HCT116 (cell line): ENCODE measurements around the gene SGMS1. TPM values are rescaled to one million over a fixed set of nuclear protein-coding genes. Genes with fewer than 3 reads are reported as not detected.
"Not testable (repeated sequence)": the region's sequence is repeated elsewhere in the genome, so short reads cannot be mapped to it uniquely, and the experiment has no call there.

Experiments
- ATAC-seq: fragments of 200-7000 bp; cut with Tn5 transposase; 2 replicates; pipeline ENCODE4 v1.9.1; 2020; ENCODE audit warnings: mild to moderate bottlenecking, moderate library complexity
- BruUV-seq: library from RNA; stranded (reverse); fragments of 400-500 nt; replicated peaks from 2 replicates; lab custom pipeline; 2021; lab: Mats Ljungman, UMichigan
- CTCF ChIA-PET: fragments of 300-600 bp; sonication (Branson Sonifier 250); formaldehyde crosslinking; loops from one replicate; lab custom pipeline; 2021; ENCODE audit warnings: antibody characterized with exemption; lab: Charles Lee
- POLR2A ChIA-PET: fragments of 300-600, 350-600 bp; sonication (Branson Sonifier 250); formaldehyde crosslinking; loops from one replicate; lab custom pipeline; 2021; ENCODE audit warnings: antibody characterized with exemption; lab: Charles Lee
- RAD21 ChIA-PET, 2 experiments: fragments of 300-600 bp; sonication (Branson Sonifier 250); formaldehyde crosslinking; loops; one replicate each; lab custom pipeline; 2023; ENCODE audit warnings: low total read pairs in 2 of 2; ENCODE audit not compliant: uncharacterized antibody in 2 of 2, unreplicated experiment in 2 of 2, low non-redundant PET in 1 of 2; lab: Charles Lee
- DNase-seq: peaks from one replicate; pipeline ENCODE4 v3.0.0-alpha.2; 2010; ENCODE audit warnings: low read depth, low spot score
- H2AFZ ChIP-seq: fragments of 200-600 bp; shearing (Covaris generic), sonication (generic); 2 replicates; pipeline ENCODE4 v1.6.1; 2017; ENCODE audit warnings: low read depth, mixed run types, mixed read lengths, antibody characterized with exemption, low read length; ENCODE audit not compliant: poor library complexity, severe bottlenecking
- H3K27ac ChIP-seq: 2 replicates; pipeline ENCODE4 v1.5.1; 2012; ENCODE audit warnings: low read depth, low read length
- H3K27me3 ChIP-seq: fragments of 200-600 bp; sonication (generic); 2 replicates; pipeline ENCODE4 v1.6.1; 2016; ENCODE audit warnings: mixed run types, low read length, mixed read lengths; ENCODE audit not compliant: insufficient read depth
- H3K36me3 ChIP-seq, 2 experiments: fragments of 200-500 bp in 1 of 2; fragments of 200-600 bp in 1 of 2; sonication (Bioruptor generic) in 1 of 2; sonication (generic) in 1 of 2; 2 replicates each; pipeline versions ENCODE4 v1.5.1 to v1.6.1; 2014 to 2016; ENCODE audit warnings: low read length in 2 of 2, inconsistent platforms in 1 of 2, mixed read lengths in 1 of 2, mixed run types in 1 of 2; ENCODE audit not compliant: insufficient read depth in 2 of 2, control insufficient read depth in 1 of 2
- H3K4me1 ChIP-seq, 2 experiments: fragments of 200-600 bp in 1 of 2; sonication (generic) in 1 of 2; 2 replicates each; pipeline versions ENCODE4 v1.5.1 to v1.6.1; 2012 to 2017; ENCODE audit warnings: low read length in 2 of 2, inconsistent platforms in 1 of 2, mild to moderate bottlenecking in 1 of 2, mixed read lengths in 1 of 2, mixed run types in 1 of 2, moderate library complexity in 1 of 2; ENCODE audit not compliant: insufficient read depth in 2 of 2, control insufficient read depth in 1 of 2
- H3K4me2 ChIP-seq: fragments of 200-600 bp; sonication (generic); 2 replicates; pipeline ENCODE4 v1.6.1; 2017; ENCODE audit warnings: mixed run types, low read length, mixed read lengths
- H3K4me3 ChIP-seq, 2 experiments: fragments of 200-600 bp in 1 of 2; sonication (generic) in 1 of 2; replicated peaks in 1 of 2; 2 replicates each; pipeline ENCODE4 v1.5.1; 2011 to 2016; ENCODE audit warnings: low read length in 2 of 2, control low read depth in 1 of 2, low read depth in 1 of 2, mild to moderate bottlenecking in 1 of 2, mixed read lengths in 1 of 2, mixed run types in 1 of 2
- H3K79me2 ChIP-seq: fragments of 200-600 bp; sonication (generic); 2 replicates; pipeline ENCODE4 v1.6.1; 2017; ENCODE audit warnings: mild to moderate bottlenecking, mixed run types, low read length, moderate library complexity, mixed read lengths; ENCODE audit not compliant: insufficient read depth
- H3K9ac ChIP-seq: fragments of 200-600 bp; sonication (generic); 2 replicates; pipeline ENCODE4 v1.6.1; 2016; ENCODE audit warnings: low read length, mixed read lengths
- H3K9me2 ChIP-seq: fragments of 200-600 bp; sonication (generic), shearing (Covaris generic); 2 replicates; pipeline ENCODE4 v1.6.1; 2017; ENCODE audit warnings: mixed run types, mild to moderate bottlenecking, moderate library complexity; ENCODE audit not compliant: insufficient read depth
- H3K9me3 ChIP-seq, 2 experiments: fragments of 200-500 bp in 1 of 2; fragments of 200-600 bp in 1 of 2; sonication (Bioruptor generic) in 1 of 2; sonication (generic) in 1 of 2; 2 replicates each; pipeline ENCODE4 v1.6.1; 2014 to 2017; ENCODE audit warnings: low read length in 2 of 2, mixed read lengths in 2 of 2, inconsistent platforms in 1 of 2, low read depth in 1 of 2, mild to moderate bottlenecking in 1 of 2, mixed run types in 1 of 2, moderate library complexity in 1 of 2; ENCODE audit not compliant: control insufficient read depth in 1 of 2, insufficient read depth in 1 of 2
- H4K20me1 ChIP-seq: fragments of 200-600 bp; sonication (generic), shearing (Covaris generic); 2 replicates; pipeline ENCODE4 v1.6.1; 2017; ENCODE audit warnings: mixed run types, mild to moderate bottlenecking, moderate library complexity; ENCODE audit not compliant: insufficient read depth
- CEBPB ChIP-seq: IDR thresholded peaks from 2 replicates; pipeline ENCODE4 v1.6.1; 2012; ENCODE audit warnings: low read depth
- CTCF ChIP-seq, 3 experiments: fragments of 200-600 bp in 1 of 3; sonication (generic) in 1 of 3; IDR thresholded peaks in 2 of 3; conservative IDR thresholded peaks in 1 of 3; 2 replicates each; pipeline ENCODE4 v1.5.1; 2012 to 2017; ENCODE audit warnings: low read depth in 2 of 3, low read length in 2 of 3, antibody characterized with exemption in 1 of 3, borderline replicate concordance in 1 of 3, control low read depth in 1 of 3, mild to moderate bottlenecking in 1 of 3, mixed read lengths in 1 of 3, mixed run types in 1 of 3, moderate library complexity in 1 of 3; ENCODE audit not compliant: insufficient read depth in 1 of 3
- ELF1 ChIP-seq: IDR thresholded peaks from 2 replicates; pipeline ENCODE4 v1.6.1; 2012; ENCODE audit warnings: low read depth, borderline replicate concordance
- MAX ChIP-seq: IDR thresholded peaks from 2 replicates; pipeline ENCODE4 v1.6.1; 2012
- POLR2A ChIP-seq: IDR thresholded peaks from 2 replicates; pipeline ENCODE4 v1.7.0; 2011; ENCODE audit warnings: borderline replicate concordance; ENCODE audit not compliant: insufficient read depth, insufficient read length; ENCODE audit errors: extremely low read depth
- POLR2AphosphoS5 ChIP-seq: IDR thresholded peaks from 2 replicates; pipeline ENCODE4 v1.6.1; 2011; ENCODE audit warnings: mild to moderate bottlenecking, low read depth, low read length, moderate library complexity
- RAD21 ChIP-seq: IDR thresholded peaks from 2 replicates; pipeline ENCODE4 v1.6.1; 2012; ENCODE audit warnings: low read depth, mild to moderate bottlenecking
- SIN3A ChIP-seq: IDR thresholded peaks from 2 replicates; pipeline ENCODE4 v1.6.1; 2012; ENCODE audit warnings: low read depth
- TCF7L2 ChIP-seq: IDR thresholded peaks from 2 replicates; pipeline ENCODE4 v1.7.0; 2011; ENCODE audit warnings: borderline replicate concordance, inconsistent platforms; ENCODE audit not compliant: insufficient read depth, insufficient read length; ENCODE audit errors: extremely low read depth
- intact Hi-C: fragments of 100-400 bp; cut with micrococcal nuclease; formaldehyde crosslinking; loops from 2 replicates; pipeline ENCODE4 v1.10.0; 2022
- total RNA-seq: library from RNA; stranded (reverse); gene quantifications from one replicate; pipeline ENCODE4 v1.2.1, GENCODE V29; 2021; ENCODE audit not compliant: unreplicated experiment
- TF ChIP-seq, protein P1 (sequence below): IDR thresholded peaks from 2 replicates; pipeline ENCODE4 v1.6.1; 2011; ENCODE audit warnings: mild to moderate bottlenecking, low read length, moderate library complexity; ENCODE audit not compliant: insufficient replicate concordance; ENCODE audit errors: extremely low read depth

SGMS1 gene
- total RNA-seq, 1 experiment from 2014 or later: 29.1 TPM

GRCh38 chr10:50426485-50426884 lies 197.3 kb downstream of the SGMS1 start:
- H3K79me2 ChIP-seq: no peaks in the 10 kb centered on the region
- H3K27ac ChIP-seq: no peak overlapping the region
- H3K9ac ChIP-seq: no peak overlapping the region
- intact Hi-C loops: no loop called here
- no peak for TF ChIP-seq RAD21
- no peak for TF ChIP-seq POLR2AphosphoS5
- no peak for TF ChIP-seq SIN3A
- no peaks in the 10 kb centered on the region for H3K27me3 ChIP-seq
- H3K9me3 ChIP-seq: no peaks in the 10 kb centered on the region
- ChIA-PET CTCF (no interaction called here), POLR2A (no interaction called here), RAD21 (no interaction called here)
- no peak overlapping the region for H3K4me3 ChIP-seq
- BruUV-seq: no TSS peak
- DNase-seq (no peak), ATAC-seq (no peak)
- no peak overlapping the region for H3K4me2 ChIP-seq
- no peaks in the 10 kb centered on the region for H3K9me2 ChIP-seq
- H3K4me1 ChIP-seq: peaks cover 0 to 1% of the 10 kb centered on the region in 2 experiments; a peak in 1 of 4 replicates
- H3K36me3 ChIP-seq: no peaks in the 10 kb centered on the region
- no peaks in the 10 kb centered on the region for H4K20me1 ChIP-seq
- no peak overlapping the region for H2AFZ ChIP-seq

- H3K4me1 ChIP-seq, H3K9me2 ChIP-seq, ATAC-seq, H4K20me1 ChIP-seq, H3K4me2 ChIP-seq, H3K27me3 ChIP-seq, H3K9ac ChIP-seq, H3K27ac ChIP-seq, H2AFZ ChIP-seq, DNase-seq, H3K4me3 ChIP-seq, RAD21 ChIA-PET, intact Hi-C loops, CTCF ChIA-PET, POLR2A ChIA-PET, H3K79me2 ChIP-seq, BruUV-seq, H3K36me3 ChIP-seq, H3K9me3 ChIP-seq: not testable (repeated sequence)
Measured at GRCh38 chr10:50425215-50425614, 198.5 kb downstream of the SGMS1 start.

DNA sequence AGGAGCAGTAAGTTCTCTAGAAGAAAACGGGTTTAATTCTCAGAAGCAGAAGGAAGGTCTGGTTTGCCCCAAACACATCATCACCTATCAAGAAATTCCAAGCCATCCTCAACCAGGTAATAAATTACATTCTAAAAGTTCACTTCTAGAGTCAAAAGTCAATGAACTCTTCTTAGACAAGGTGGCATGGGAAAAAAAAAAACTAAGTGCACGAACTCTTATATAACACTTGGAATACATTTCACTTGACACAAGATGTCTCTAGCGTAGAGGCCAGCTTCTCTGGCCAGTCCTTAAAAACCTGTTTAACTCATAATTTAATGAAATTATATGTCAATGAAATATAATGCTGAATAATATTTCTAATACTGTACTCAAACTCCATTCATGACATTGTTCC lies 200.3 kb downstream of the SGMS1 start:
- Histone ChIP-seq H3K36me3 (no peaks in the 10 kb centered on the region), H3K4me2 (no peak overlapping the region), H3K9me3 (no peaks in the 10 kb centered on the region), H3K79me2 (no peaks in the 10 kb centered on the region), H2AFZ (no peak overlapping the region), H3K9me2 (no peaks in the 10 kb centered on the region), H3K4me1 (peaks cover 7 to 23% of the 10 kb centered on the region in 2 experiments), H4K20me1 (no peaks in the 10 kb centered on the region), H3K4me3 (no peak overlapping the region), H3K27me3 (no peaks in the 10 kb centered on the region), H3K27ac (no peak overlapping the region), H3K9ac (no peak overlapping the region)
- ATAC-seq: no peak
- POLR2A ChIA-PET: no interaction called here
- RAD21 ChIA-PET: no interaction called here
- intact Hi-C loops: loop anchor here (5.0 kb wide), 1 partner anchor 56 kb away; no protein-coding TSS in a partner anchor
- CTCF ChIA-PET: no interaction called here
- no TSS peak for BruUV-seq
- DNase-seq: no peak
- TF ChIP-seq, protein P1, sequence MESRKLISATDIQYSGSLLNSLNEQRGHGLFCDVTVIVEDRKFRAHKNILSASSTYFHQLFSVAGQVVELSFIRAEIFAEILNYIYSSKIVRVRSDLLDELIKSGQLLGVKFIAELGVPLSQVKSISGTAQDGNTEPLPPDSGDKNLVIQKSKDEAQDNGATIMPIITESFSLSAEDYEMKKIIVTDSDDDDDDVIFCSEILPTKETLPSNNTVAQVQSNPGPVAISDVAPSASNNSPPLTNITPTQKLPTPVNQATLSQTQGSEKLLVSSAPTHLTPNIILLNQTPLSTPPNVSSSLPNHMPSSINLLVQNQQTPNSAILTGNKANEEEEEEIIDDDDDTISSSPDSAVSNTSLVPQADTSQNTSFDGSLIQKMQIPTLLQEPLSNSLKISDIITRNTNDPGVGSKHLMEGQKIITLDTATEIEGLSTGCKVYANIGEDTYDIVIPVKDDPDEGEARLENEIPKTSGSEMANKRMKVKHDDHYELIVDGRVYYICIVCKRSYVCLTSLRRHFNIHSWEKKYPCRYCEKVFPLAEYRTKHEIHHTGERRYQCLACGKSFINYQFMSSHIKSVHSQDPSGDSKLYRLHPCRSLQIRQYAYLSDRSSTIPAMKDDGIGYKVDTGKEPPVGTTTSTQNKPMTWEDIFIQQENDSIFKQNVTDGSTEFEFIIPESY: no peak
- TF ChIP-seq CTCF (IDR thresholded peaks at IDR 0.05 in 2 of 3, conservative IDR thresholded peaks at IDR 0.05 in 1 of 3; ENCODE audit: borderline replicate concordance in 1 of 3, insufficient read depth in 1 of 3, low read depth in 2 of 3, low read length in 2 of 3) (no peak), MAX (no peak), POLR2A (no peak), TCF7L2 (no peak), CEBPB (no peak), ELF1 (no peak)
